ENCODE data around the gene COLEC12. TPM values are rescaled to one million over a fixed set of nuclear protein-coding genes. Genes with fewer than 3 reads are reported as not detected.

COLEC12 gene
- total RNA-seq, 1 experiment from 2014 or later: not detected

- TF ChIP-seq CTCF (IDR thresholded peaks at IDR 0.05 in 2 of 3, conservative IDR thresholded peaks at IDR 0.05 in 1 of 3; ENCODE audit: borderline replicate concordance in 1 of 3, insufficient read depth in 1 of 3, low read depth in 2 of 3, low read length in 2 of 3) (no peak), SP1 (IDR thresholded peaks at IDR 0.05; ENCODE audit: low read depth) (no peak), REST (IDR thresholded peaks at IDR 0.05; ENCODE audit: low read depth) (no peak), POLR2A (IDR thresholded peaks at IDR 0.05; ENCODE audit: borderline replicate concordance, extremely low read depth, insufficient read depth, insufficient read length) (no peak), ZFX (IDR thresholded peaks at IDR 0.05) (no peak), FOSL1 (IDR thresholded peaks at IDR 0.05; ENCODE audit: low read depth) (no peak)
Observed at GRCh38 chr18:415047-415446, 85.5 kb downstream of the COLEC12 start (continued).

GRCh38 chr18:413233-413632 lies 87.3 kb downstream of the COLEC12 start:
- Histone ChIP-seq H3K36me3 (ENCODE audit: control insufficient read depth in 1 of 2, insufficient read depth in 2 of 2, low read length in 2 of 2) (no peaks in the 10 kb centered on the region), H3K9me3 (ENCODE audit: control insufficient read depth in 1 of 2, insufficient read depth in 1 of 2, low read depth in 1 of 2, low read length in 2 of 2) (no peaks in the 10 kb centered on the region), H3K9ac (ENCODE audit: low read length) (no peak overlapping the region), H3K79me2 (ENCODE audit: insufficient read depth, low read length) (no peaks in the 10 kb centered on the region), H4K20me1 (ENCODE audit: insufficient read depth) (no peaks in the 10 kb centered on the region), H3K4me1 (ENCODE audit: control insufficient read depth in 1 of 2, insufficient read depth in 2 of 2, low read length in 2 of 2) (peaks cover 0 to 12% of the 10 kb centered on the region in 2 experiments; a peak in 2 of 4 replicates), H3K4me3 (replicated peaks in 1 of 2; ENCODE audit: low read depth in 1 of 2, low read length in 2 of 2) (no peak overlapping the region), H3K4me2 (ENCODE audit: low read length) (no peak overlapping the region), H3K27ac (ENCODE audit: low read depth, low read length) (no peak overlapping the region), H3K27me3 (ENCODE audit: insufficient read depth, low read length) (no peaks in the 10 kb centered on the region), H3K9me2 (ENCODE audit: insufficient read depth) (no peaks in the 10 kb centered on the region), H2AFZ (ENCODE audit: low read depth, low read length, poor library complexity, severe bottlenecking) (no peak overlapping the region)
- ChIA-PET RAD21 (ENCODE audit: low non-redundant PET in 1 of 2, low total read pairs in 2 of 2, uncharacterized antibody in 2 of 2, unreplicated experiment in 2 of 2) (no interaction called here), POLR2A (no interaction called here), CTCF (no interaction called here)
- no TSS peak for BruUV-seq (replicated peaks)
- intact Hi-C loops (cut with micrococcal nuclease): no loop called here
- ATAC-seq: no peak
- DNase-seq (ENCODE audit: low read depth, low spot score): no peak
- TF ChIP-seq SRF (IDR thresholded peaks at IDR 0.05; ENCODE audit: low read depth) (no peak), EGR1 (IDR thresholded peaks at IDR 0.05; ENCODE audit: low read depth) (no peak), ZFX (IDR thresholded peaks at IDR 0.05) (no peak), REST (IDR thresholded peaks at IDR 0.05; ENCODE audit: low read depth) (no peak), ELF1 (IDR thresholded peaks at IDR 0.05; ENCODE audit: borderline replicate concordance, low read depth) (no peak), SP1 (IDR thresholded peaks at IDR 0.05; ENCODE audit: low read depth) (no peak), TCF7L2 (IDR thresholded peaks at IDR 0.05; ENCODE audit: borderline replicate concordance, extremely low read depth, insufficient read depth, insufficient read length) (no peak), EZH2phosphoT487 (IDR thresholded peaks at IDR 0.05; ENCODE audit: borderline replicate concordance) (no peak), CBX3 (IDR thresholded peaks at IDR 0.05; ENCODE audit: low read depth) (no peak), POLR2AphosphoS5 (IDR thresholded peaks at IDR 0.05; ENCODE audit: low read depth, low read length) (no peak)
- TF ChIP-seq, protein P1, sequence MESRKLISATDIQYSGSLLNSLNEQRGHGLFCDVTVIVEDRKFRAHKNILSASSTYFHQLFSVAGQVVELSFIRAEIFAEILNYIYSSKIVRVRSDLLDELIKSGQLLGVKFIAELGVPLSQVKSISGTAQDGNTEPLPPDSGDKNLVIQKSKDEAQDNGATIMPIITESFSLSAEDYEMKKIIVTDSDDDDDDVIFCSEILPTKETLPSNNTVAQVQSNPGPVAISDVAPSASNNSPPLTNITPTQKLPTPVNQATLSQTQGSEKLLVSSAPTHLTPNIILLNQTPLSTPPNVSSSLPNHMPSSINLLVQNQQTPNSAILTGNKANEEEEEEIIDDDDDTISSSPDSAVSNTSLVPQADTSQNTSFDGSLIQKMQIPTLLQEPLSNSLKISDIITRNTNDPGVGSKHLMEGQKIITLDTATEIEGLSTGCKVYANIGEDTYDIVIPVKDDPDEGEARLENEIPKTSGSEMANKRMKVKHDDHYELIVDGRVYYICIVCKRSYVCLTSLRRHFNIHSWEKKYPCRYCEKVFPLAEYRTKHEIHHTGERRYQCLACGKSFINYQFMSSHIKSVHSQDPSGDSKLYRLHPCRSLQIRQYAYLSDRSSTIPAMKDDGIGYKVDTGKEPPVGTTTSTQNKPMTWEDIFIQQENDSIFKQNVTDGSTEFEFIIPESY (IDR thresholded peaks at IDR 0.05; ENCODE audit: extremely low read depth, insufficient replicate concordance, low read length): no peak

Data from HCT116 (cell line).